GM19328 (cell line): ENCODE measurements around the gene MOB4.
"Not testable (repeated sequence)": the region's sequence is repeated elsewhere in the genome, so short reads cannot be mapped to it uniquely, and the experiment has no call there.

ENCODE experiments used
- ATAC-seq: cut with Tn5 transposase; IDR thresholded peaks from one replicate; pipeline ENCODE4 v1.9.1; 2021; ENCODE audit warnings: mild to moderate bottlenecking, moderate library complexity; ENCODE audit not compliant: unreplicated experiment

The MOB4 gene

GRCh38 chr2:197515739-197516392 is at the start of gene MOB4:
Gene MOB4, plus strand, starts transcription at chr2:197516066. Its CDS starts 21 bp downstream, at chr2:197516087.
- peak; percentile 91 for ATAC-seq

GRCh38 chr2:197472166-197472565 is 43.7 kb upstream of the MOB4 start:
- no peak for ATAC-seq

GRCh38 chr2:197477797-197478196 is 38.1 kb upstream of the MOB4 start:
- ATAC-seq, result no peak

- no peak for ATAC-seq
Measured at GRCh38 chr2:197480165-197481036, 35.5 kb upstream of the MOB4 start.

GRCh38 chr2:197484248-197484647 is 31.6 kb upstream of the MOB4 start:
- not testable (repeated sequence) for ATAC-seq

- no peak for ATAC-seq
Measured at GRCh38 chr2:197486175-197486574, 29.7 kb upstream of the MOB4 start.

- no peak for ATAC-seq
Measured at GRCh38 chr2:197487385-197487784, 28.5 kb upstream of the MOB4 start.

GRCh38 chr2:197495433-197496134 is 20.3 kb upstream of the MOB4 start:
- no peak for ATAC-seq

- no peak for ATAC-seq
Measured at GRCh38 chr2:197496695-197497094, 19.2 kb upstream of the MOB4 start.

GRCh38 chr2:197497326-197497725 is 18.5 kb upstream of the MOB4 start:
- ATAC-seq, result no peak

GRCh38 chr2:197498235-197498936 is 17.5 kb upstream of the MOB4 start:
- no peak for ATAC-seq

GRCh38 chr2:197498937-197499593 is 16.8 kb upstream of the MOB4 start:
- ATAC-seq, result no peak

- ATAC-seq, result peak; percentile 86
Measured at GRCh38 chr2:197499594-197500502, 16.0 kb upstream of the MOB4 start, which contains the start of the genes HSPD1 and HSPE1. Gene HSPD1, minus strand, starts transcription at chr2:197499840. Its CDS starts 992 bp downstream, at chr2:197498848. Gene HSPE1, plus strand, starts transcription at chr2:197500379. Its CDS starts 58 bp downstream, at chr2:197500437.

GRCh38 chr2:197500503-197501131 is 15.2 kb upstream of the MOB4 start:
- ATAC-seq, result peak; percentile 2

- no peak for ATAC-seq
Measured at GRCh38 chr2:197502201-197502600, 13.7 kb upstream of the MOB4 start.

GRCh38 chr2:197502685-197503084 is 13.2 kb upstream of the MOB4 start:
- no peak for ATAC-seq

GRCh38 chr2:197504000-197504399 is 11.9 kb upstream of the MOB4 start:
- ATAC-seq, result no peak

GRCh38 chr2:197504512-197504911 is 11.4 kb upstream of the MOB4 start:
- no peak for ATAC-seq

- ATAC-seq, result no peak
Measured at GRCh38 chr2:197506658-197507057, 9.2 kb upstream of the MOB4 start.
